Kasumi-1 (cell line): ENCODE results near the gene TOP2A.

Source experiments
- DNase-seq, 2 experiments: peaks; one replicate each; lab custom pipeline; 2025; lab: John Stamatoyannopoulos, UW

The TOP2A gene

DNA sequence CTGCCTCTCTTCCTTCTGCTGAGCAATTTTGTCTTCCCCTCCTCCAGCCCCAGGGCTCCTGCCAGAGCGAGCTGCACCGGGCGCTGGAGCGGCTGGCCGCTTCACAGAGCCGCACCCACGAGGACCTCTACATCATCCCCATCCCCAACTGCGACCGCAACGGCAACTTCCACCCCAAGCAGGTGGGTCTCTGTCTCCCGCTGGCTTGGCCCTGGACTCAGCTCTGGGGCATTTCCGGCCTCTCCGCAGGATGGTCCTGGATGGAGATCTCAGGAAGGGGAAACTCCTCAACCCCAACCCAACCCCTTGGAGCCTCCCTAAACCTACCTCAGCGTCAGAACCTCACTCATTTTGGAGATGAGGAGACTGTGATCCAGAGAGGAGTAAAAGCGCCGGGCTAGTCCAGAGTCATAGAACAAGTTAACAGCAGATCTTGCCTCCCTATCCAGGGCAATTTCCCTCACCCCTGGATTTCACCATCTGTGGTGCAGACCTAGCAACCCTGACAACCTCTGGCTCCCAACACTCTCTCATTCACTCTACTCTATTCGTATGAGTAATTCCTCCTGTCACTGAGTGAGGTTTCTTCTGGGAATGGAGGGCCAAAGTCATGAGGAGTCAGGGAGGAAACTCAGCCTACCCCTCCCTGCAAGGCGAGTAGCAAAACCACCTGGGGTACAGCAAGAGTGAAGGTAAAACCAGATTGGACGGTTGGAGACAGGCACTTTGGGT, 36.4 kb upstream of the TOP2A start:
- no peak for DNase-seq

DNA sequence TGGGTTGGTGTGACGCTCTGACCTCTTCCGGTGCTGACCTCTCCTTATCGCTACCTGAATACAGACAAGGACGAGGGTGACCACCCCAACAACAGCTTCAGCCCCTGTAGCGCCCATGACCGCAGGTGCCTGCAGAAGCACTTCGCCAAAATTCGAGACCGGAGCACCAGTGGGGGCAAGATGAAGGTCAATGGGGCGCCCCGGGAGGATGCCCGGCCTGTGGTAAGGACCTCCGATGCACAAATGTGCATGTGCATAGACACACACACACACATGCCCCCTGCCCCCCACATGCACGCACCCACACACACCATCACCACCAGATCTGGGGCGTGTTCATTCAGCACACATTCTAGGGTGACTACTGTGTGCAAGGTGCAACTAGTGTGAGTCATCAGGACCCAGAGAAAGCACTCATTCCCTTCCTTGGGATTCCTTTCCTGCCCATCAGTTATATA, 35.3 kb upstream of the TOP2A start:
- DNase-seq, result no peak

DNA sequence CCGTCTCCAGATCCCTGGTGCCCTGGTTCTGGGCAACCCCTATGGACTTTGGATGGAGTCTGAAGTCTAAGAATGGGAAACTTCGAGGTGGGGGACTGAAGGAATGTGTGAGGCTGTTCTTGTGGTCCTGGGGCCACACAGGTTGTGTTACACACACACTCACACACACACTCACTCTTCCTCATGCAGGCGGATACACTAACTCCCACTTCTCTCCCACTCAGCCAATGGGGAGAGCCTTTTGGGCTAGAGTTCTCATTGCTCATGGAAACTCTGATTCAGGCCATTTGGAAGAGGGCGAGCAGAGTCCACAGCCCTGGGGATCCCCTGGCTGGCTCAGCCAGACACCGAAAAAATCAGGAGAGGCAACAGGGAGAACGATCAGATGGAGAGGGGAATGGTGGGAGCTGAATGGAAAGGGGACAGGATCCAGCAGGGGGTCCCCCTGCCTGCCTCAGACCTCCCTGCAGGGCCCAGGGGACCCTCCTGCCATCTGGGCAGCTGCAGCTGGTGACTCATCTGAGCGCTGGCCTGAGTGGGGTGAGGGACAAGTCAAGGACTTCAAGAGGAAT, 34.6 kb upstream of the TOP2A start:
- no peak for DNase-seq

DNA sequence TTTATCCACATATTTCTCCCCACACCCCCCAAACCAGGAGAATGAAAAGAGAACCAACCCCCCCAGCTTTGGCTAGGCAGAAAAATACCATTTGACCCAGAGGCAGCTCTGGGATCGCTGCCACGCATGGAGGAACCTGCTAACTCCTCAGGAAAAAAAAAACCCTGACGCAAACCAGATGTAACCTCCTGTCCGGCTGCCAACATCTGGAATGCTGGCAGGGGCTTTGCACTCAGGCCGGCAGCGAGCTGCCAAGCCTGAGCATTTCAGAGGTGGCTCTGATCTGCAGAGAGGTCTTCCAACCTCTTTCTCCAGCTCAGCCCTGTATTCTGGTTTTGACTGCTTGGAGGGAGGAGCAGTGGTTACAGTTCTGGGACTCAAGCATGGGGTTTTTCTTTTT, 33.7 kb upstream of the TOP2A start:
- DNase-seq, result no peak

DNA sequence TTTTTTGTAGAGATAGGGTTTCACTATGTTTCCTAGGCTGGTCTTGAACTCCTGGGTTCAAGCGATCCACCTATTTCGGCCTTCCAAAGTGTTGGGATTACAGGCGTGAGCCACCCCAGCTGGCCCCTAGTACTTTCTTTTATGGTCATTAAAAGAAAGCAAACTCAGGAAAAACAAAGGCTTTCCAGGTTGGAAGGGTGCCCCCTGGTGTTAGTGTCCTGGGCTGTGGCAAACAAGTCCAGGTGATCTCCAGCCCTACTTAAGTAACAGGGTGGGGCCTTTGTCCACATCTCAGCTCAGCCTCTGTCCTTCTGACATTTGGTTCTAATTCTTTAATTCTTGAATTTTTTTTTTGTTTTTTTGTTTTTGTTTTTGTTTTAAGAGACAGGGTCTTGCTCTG, 32.5 kb upstream of the TOP2A start:
- peak; percentile 27 to 33 for DNase-seq

DNA sequence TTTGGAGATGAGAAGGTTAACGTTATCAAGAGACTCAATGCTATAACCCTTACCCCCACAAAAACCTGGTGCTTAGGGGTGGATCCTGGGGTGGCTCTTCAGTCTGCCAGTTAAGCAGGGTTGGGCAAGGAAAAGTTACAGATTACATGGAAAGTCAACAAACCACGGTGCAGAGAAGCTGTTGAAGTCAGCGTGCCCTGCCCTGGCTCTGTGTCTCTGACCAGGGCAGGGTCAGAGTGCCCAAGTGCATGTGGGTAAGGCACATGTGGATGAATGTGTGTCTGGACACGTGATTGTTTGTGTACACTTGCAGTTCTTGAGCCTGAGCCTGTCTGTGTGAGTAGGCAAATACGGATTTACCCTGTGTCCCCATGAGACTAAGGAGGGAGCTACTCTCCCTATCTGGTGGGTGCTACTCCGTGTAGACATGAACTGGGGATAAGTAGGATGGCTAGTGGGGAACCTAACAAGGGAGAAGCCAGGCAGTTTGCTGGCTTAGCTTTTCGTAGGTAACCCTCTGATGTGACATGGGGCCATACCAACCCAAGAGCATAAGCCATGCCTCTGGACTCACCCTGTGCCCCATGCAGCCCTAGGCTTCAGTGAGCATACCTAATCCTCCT, 31.1 kb upstream of the TOP2A start:
- no peak for DNase-seq

DNA sequence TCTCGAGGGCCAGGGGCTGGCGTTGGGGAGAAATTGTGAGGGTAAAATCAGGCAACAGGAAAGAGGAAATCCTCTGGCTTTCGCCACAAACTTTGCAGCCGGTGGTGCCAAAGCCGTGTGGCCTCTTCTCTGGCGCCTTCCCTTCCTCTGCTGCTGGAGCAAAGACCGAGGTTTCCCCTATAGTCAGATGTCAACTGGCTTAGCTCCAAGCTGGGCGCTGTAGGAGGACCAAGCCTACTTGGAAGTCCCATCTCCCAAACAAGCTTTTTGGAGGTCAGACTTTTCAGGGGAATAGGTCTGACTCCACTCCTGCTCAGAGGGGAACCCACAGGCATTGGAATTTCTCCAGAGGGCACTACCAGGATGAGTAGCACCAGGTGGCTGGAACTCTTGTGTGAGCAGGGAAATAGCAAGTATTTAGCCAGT, 30.5 kb upstream of the TOP2A start:
- DNase-seq, result peak; percentile 81 to 83

DNA sequence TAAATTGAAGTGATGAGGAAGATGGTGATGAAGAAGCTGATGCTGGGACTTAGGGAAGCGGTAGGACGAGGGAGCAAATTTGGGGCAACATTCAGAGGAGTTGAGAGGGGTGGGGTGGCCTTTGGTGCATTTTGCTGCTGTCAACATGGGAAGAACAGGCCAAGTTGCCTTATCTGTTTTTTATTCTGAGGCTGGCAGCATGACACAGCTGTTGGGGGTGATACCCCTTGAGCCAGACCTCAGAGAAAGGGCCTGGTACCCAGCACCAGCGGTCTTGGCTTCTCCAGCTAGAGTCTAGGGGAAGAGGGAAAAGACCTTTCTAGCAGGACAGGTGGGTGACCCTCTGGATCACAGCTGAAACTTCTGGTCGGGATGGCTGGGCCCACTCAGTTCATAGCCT, 30.1 kb upstream of the TOP2A start:
- no peak for DNase-seq

DNA sequence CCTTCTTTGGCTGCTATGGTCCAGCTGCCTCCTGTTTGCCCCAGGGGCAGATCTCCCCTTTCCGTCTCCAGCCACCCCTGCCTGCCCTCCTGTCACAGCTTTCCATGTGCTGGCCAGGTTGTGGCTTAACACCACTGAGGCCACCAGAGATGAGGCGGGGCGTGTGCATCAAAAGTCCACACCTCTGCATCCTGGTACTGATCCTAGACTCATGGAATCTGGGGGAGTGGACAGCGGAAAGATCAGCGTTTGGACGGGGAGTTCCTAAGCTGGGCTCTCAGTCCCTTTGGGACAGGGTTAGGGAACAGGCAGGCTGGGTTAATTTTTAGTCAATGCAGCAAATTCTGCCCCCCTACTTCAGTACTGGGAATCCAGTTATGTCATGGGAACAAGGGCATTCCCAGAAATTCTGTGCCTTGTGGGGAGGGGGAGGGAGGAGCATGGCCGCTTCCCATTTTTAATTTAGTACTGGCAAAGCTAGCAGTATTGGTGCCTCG, 29.5 kb upstream of the TOP2A start:
- DNase-seq, result no peak

DNA sequence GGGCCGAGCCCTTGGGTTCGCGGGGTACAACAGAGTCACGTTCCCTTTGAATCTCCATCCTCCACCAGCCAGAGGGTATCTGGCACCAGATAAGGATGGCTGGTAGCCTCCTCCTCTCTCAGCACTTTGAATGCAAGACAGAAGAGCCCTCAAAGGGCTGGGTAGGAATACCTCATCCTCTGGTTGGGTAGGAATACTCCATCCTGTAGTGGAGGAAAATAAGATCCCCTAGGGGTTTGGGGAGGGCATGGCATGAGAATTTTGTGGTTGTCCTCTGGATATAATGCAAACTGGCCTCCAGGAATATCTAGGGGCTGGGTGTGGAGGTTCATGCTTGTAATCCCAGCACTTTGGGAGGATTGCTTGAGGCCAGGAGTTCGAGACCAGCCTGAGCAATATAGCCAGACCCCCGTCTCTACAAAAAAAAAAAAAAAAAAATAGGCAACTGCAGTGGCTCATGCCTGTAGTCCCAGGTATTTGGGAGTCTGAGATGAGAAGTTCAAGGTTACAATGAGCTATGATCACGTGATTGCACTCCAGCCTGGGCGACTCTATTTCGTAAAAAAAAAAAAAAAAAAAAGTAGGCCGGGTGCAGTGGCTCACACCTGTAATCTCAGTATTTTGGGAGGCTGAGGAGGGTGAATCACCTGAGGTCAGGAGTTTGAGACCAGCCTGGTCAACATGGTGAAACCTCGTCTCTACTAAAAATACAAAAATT, 28.2 kb upstream of the TOP2A start:
- no peak for DNase-seq

DNA sequence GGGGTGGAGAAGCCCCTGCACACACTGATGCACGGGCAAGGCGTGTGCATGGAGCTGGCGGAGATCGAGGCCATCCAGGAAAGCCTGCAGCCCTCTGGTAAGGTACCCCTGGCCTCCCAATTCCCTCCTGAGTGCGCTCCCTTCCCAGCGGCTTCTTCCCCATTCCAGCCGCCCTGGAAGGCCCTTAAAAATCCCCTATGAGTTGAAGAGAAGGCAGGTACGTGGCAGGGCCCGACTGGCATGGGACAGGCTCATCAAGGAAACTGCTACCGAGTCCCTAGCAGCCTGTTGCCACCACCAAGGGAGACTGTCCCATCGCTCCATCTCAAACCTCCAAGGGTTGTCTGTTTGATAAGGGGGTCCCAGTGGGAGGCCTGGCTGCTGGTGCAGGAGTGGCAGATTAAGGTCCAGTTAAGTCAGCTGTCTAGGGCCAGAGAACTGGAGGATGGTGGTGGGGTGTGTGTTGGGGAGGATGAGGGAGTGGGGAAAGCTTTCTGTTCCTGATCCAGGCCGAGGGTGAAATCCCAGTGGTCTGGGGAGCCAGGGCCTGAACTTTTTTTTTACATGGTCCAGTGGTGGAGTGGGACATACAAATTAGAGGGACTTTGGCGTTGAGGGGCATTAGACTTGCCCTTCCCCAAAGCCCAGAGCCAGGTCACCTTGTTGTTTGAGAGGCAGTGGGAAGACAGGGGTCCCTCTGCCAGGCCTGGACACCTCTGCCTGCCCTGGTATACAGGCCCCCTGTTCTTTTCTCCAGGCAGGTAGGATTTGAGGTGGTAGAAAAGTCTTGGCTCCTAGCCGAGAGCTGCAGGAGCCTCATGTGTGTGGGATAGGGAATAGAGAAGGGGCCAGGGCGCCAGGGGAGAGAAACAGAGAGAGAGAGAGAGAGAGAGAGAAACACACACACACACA, 26.5 kb upstream of the TOP2A start:
- peak in 1 of 2 experiments; percentile 26 for DNase-seq

DNA sequence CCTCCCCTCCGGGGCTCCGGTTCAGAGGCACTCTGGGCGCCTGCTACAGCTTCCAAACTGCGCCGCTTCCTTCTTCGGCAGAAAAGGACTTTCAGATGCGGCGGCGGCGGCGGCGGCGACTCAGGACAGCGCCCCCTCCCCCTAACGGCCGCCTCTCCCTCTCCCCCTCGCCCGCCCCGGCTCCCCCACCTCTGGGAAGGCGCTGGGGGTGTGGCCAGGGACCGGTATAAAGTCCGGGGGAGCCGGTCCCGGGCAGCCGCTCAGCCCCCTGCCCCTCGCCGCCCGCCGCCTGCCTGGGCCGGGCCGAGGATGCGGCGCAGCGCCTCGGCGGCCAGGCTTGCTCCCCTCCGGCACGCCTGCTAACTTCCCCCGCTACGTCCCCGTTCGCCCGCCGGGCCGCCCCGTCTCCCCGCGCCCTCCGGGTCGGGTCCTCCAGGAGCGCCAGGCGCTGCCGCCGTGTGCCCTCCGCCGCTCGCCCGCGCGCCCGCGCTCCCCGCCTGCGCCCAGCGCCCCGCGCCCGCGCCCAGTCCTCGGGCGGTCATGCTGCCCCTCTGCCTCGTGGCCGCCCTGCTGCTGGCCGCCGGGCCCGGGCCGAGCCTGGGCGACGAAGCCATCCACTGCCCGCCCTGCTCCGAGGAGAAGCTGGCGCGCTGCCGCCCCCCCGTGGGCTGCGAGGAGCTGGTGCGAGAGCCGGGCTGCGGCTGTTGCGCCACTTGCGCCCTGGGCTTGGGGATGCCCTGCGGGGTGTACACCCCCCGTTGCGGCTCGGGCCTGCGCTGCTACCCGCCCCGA, 25.7 kb upstream of the TOP2A start, which contains the start of gene IGFBP4:
TSS of gene IGFBP4 (plus strand) at position 255 of the 792 bp plus-strand sequence. CDS start at position 541, 286 bp downstream.
- DNase-seq, result peak; percentile 65 to 70

DNA sequence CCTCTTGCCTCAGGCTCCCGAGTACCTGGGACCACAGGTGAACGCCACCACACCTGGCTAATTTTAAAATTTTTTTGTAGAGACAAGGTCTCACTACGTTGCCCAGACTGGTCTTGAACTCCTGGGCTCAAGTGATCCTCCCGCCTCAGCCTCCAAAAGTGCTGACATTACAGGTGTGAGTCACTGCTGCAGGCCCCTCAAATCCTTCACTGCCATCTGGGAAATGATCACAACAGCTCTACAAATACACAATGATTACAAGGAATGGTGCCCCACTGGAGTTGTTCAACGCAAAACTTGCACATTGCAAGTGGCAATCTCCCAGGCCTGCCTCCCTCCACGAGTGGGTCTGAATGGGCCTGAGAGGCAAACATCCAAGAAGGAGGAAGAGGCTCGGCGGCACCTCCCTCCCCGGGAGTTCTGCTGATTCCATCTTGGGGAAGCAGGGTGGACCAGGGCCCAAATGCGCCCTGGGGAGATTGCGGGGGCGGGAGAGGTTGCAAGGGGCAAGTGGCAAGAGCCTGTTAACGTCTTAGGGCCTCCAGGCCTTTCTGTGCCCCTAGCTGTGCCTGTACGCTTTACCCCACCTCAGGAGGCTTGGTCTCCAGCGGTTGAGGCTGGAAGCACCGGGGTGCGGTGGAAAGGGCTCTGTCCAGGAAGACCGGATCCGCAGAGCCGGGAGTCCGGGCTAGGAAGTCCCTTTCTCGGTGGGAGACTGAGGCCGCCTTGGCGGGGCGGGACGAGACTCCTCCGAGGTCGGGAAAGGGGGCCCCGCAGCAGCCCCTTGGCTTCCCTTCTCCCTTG, 24.9 kb upstream of the TOP2A start:
- peak; percentile 58 to 65 for DNase-seq

DNA sequence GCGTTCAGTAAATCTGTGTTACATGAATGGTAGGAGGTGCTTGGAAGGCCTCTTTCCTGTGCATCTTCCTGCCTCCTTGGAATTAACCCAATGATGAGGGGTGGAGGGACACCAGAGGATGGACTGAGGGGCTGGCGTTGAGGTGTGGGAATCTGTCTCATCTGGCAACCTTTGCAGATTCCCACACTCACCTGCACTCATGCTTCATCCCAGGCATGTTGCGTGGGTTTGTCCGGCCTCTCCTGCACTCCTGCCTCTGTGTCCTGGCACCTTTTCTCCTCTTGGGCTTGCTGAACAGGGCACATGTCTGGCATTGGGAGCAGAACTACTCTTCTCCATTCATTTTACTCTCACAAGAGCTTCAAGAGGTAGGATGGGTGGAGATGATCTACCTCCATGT, 22.5 kb upstream of the TOP2A start:
- no peak for DNase-seq

DNA sequence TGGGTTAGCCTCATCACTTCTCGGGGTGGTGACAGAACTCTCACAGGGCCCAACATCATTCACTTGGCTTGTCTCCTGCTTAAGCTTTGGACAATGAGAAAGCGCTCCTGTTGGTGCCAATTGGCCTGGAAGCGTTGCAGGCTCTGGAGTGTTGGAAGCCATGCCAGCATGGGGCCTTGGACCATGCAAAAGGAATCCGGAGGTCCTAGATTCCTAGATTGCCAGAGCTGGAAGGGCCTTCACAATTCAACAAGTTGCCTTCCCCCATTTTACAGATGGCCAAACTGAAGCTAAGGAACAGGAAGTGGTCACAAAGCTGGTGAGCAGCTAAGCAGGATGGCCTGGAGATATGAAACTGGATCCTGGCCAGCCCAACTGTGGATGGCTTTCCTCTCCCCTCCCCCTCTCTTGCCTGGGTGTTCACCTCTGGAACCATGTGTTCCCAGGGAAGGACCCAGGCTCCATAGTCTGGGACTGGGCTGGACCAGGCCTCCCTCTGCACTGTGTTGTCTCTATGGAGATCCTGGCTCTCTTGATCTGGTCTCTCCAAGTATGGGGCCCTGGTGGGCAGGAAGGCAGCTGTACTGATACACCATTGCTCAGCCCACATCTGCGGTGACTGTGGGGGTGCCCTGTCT, 19.5 kb upstream of the TOP2A start:
- peak; percentile 43 to 55 for DNase-seq

DNA sequence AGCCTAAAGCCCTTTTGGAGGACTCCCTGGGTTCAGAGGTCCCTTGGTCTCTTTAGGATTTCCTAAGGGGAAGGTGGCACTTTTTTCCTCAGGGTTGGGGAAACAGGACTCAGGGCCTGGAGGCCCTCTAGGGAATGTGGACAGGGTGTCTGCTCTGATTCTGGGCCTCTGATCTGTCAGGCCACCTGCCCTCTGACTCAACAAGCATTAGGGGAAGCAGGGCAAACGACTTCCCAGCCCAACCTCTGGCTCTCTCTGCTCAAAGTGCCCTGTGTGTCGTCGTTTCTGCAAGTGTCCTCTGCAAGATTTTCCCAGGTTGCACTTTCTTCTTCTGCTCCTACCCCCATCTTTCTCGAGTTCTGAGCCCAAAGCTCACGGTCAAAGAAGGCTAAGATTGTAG, 18.9 kb upstream of the TOP2A start:
- DNase-seq, result peak; percentile 10 to 28

DNA sequence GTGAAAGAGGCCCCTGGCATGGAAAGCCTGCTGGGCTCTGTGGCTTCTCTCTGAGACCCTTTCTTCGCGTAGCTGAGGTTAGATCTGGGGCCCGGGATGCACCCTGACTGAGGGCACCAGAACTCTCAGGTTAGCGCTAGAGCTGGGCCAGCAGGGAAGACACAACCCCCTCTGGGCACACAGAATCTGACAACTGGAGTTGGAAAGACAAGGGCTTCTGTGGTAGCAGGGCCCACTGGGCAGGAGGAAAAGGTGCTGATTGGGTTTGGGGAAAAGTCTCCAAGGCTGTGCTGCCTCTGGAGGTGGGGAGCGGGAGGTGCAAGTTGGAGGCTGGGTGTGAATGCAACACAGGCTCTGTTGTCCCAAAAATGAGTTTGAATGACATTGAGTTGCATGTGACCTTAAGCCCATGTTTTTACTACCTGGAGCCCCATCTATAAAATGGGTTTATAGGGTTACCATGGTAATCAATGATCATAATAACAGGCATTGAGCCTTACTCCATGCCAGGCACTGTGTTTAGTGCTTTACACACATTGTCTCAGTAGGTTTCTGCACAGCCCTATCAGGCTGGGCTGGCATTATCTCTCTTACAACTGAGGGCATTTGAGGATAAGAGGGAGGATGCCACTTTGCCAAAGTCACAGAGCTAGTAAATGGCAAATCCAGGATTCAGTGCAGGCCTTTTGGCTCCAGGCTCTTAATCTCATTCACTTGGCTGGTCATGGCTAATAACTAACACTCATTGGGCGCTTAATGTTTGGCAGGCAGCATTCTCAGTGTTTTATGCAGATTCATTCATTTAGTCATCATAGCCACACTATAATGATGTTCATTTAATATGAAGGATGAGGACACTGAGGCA, 16.1 kb upstream of the TOP2A start:
- DNase-seq, result peak; percentile 36 to 45

DNA sequence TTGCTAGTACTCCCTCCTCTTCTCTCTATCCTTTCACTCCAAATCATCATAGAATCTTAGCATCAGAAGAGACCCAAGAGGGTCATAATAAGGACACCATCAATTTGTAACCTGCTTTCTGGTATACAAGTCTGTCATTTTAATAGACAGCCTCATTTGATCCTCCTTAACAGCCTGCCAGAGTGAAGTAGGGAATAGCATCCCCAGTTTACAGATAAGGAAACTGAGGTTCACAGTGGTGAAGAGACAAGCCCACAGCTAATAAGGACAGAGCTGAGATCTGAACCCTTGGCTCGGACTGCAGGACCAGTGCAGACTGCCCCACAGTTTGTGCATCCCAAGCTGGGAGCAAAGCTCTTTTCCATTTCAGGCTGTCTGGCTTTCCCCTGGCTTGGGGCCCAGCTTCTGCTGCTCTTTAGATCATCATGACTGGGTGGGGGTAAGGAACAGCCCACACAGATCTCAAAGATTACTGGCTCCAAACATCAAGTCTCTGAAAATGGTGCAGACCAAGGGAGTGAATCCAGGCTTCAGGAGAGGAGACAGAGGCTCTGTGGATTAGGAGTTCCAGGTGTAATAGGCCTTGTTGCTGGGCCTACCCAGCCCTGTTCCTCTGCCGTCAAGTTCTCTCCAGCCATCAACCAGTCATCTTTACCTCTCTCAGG, 15.3 kb upstream of the TOP2A start:
- DNase-seq, result no peak
